ENCODE measurements around the gene SETBP1.

DNA sequence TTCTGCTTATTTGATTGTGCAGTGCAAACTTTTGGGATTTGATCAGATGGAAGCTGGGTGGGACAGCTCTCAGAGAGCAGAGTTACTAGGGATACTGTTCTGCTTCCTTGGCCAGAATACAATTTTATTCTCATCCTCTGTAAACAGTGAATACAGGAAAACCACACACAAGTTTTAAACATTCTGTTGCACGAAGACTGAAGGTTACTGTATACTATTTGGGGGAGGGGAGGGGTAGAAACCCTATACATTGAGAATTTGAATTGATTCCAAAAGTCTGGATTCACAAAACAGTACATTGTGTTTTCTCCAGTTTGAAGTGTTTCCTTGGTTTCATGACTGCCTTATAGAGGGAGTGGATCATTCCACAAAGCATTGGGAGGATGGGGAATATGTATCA lies 149.9 kb downstream of the SETBP1 start:
- no peak for TF ChIP-seq EP300 (IDR thresholded peaks at IDR 0.05)
- TF ChIP-seq, protein P1, sequence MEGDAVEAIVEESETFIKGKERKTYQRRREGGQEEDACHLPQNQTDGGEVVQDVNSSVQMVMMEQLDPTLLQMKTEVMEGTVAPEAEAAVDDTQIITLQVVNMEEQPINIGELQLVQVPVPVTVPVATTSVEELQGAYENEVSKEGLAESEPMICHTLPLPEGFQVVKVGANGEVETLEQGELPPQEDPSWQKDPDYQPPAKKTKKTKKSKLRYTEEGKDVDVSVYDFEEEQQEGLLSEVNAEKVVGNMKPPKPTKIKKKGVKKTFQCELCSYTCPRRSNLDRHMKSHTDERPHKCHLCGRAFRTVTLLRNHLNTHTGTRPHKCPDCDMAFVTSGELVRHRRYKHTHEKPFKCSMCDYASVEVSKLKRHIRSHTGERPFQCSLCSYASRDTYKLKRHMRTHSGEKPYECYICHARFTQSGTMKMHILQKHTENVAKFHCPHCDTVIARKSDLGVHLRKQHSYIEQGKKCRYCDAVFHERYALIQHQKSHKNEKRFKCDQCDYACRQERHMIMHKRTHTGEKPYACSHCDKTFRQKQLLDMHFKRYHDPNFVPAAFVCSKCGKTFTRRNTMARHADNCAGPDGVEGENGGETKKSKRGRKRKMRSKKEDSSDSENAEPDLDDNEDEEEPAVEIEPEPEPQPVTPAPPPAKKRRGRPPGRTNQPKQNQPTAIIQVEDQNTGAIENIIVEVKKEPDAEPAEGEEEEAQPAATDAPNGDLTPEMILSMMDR (IDR thresholded peaks at IDR 0.05): no peak
